IMR-90 (cell line): ENCODE measurements around the gene MAGI3. TPM values are rescaled to one million over a fixed set of nuclear protein-coding genes. Genes with fewer than 3 reads are reported as not detected.

Source experiments
- ATAC-seq: fragments of 200-7000 bp; cut with Tn5 transposase; 2 replicates; pipeline ENCODE4 v1.9.1; 2020; ENCODE audit warnings: low read depth, mild to moderate bottlenecking, moderate library complexity
- BruUV-seq: library from RNA; stranded (reverse); fragments of 400-500 nt; replicated peaks from 2 replicates; lab custom pipeline; 2021; lab: Mats Ljungman, UMichigan
- CTCF ChIA-PET: fragments of 300-600 bp; formaldehyde crosslinking; extraction: SDS; loops from one replicate; lab custom pipeline; 2021; ENCODE audit warnings: antibody characterized with exemption; lab: Yijun Ruan, JAX
- POLR2A ChIA-PET: fragments of 300-600 bp; sonication (Branson Sonifier 250); formaldehyde crosslinking; loops from one replicate; lab custom pipeline; 2022; ENCODE audit warnings: antibody characterized with exemption; ENCODE audit not compliant: unreplicated experiment; lab: Charles Lee
- DNase-seq: peaks from one replicate; pipeline ENCODE4 v3.0.0; 2013
- H2AFZ ChIP-seq: replicated peaks from 2 replicates; pipeline ENCODE3; 2013; ENCODE audit warnings: low read length, mild to moderate bottlenecking; ENCODE audit not compliant: poor library complexity
- H2AK5ac ChIP-seq: 2 replicates; pipeline ENCODE4 v1.6.1; 2013; ENCODE audit warnings: low read depth, low read length, inconsistent platforms
- H2AK9ac ChIP-seq: replicated peaks from 2 replicates; pipeline ENCODE3; 2013; ENCODE audit warnings: mild to moderate bottlenecking, low read depth, low read length, moderate library complexity; ENCODE audit not compliant: poor library complexity
- H2BK120ac ChIP-seq: 2 replicates; pipeline ENCODE4 v1.6.1; 2013; ENCODE audit warnings: low read depth, low read length, inconsistent platforms
- H2BK15ac ChIP-seq: 3 replicates; pipeline ENCODE4 v1.6.1; 2013; ENCODE audit warnings: low read depth, low read length, inconsistent platforms
- H2BK20ac ChIP-seq: 2 replicates; pipeline ENCODE4 v1.6.1; 2013; ENCODE audit warnings: low read depth, mild to moderate bottlenecking, inconsistent platforms, low read length, moderate library complexity
- H2BK5ac ChIP-seq: 2 replicates; pipeline ENCODE4 v1.6.1; 2013; ENCODE audit warnings: mild to moderate bottlenecking, low read depth, low read length, inconsistent platforms; ENCODE audit not compliant: poor library complexity, severe bottlenecking
- H3K14ac ChIP-seq: replicated peaks from 2 replicates; pipeline ENCODE4 v1.6.1; 2013; ENCODE audit warnings: low read depth, low read length, inconsistent platforms
- H3K18ac ChIP-seq: 2 replicates; pipeline ENCODE4 v1.6.1; 2013; ENCODE audit warnings: low read depth, low read length, control low read depth
- H3K23ac ChIP-seq: 2 replicates; pipeline ENCODE4 v1.6.1; 2013; ENCODE audit warnings: low read depth, low read length, inconsistent platforms
- H3K27ac ChIP-seq: 2 replicates; pipeline ENCODE4 v1.5.1; 2013; ENCODE audit warnings: mild to moderate bottlenecking, control low read depth, low read length; ENCODE audit not compliant: insufficient read depth
- H3K27me3 ChIP-seq: 2 replicates; pipeline ENCODE4 v1.6.1; 2013; ENCODE audit warnings: low read length; ENCODE audit not compliant: control insufficient read depth, insufficient read depth
- H3K36me3 ChIP-seq: 2 replicates; pipeline ENCODE4 v1.6.1; 2013; ENCODE audit warnings: low read length, mixed read lengths; ENCODE audit not compliant: control insufficient read depth, insufficient read depth
- H3K4ac ChIP-seq: 2 replicates; pipeline ENCODE4 v1.6.1; 2013; ENCODE audit warnings: low read depth, low read length, inconsistent platforms
- H3K4me1 ChIP-seq: 2 replicates; pipeline ENCODE4 v1.6.1; 2013; ENCODE audit warnings: low read length, mixed read lengths; ENCODE audit not compliant: control insufficient read depth, insufficient read depth
- H3K4me2 ChIP-seq: 2 replicates; pipeline ENCODE4 v1.6.1; 2013; ENCODE audit warnings: low read depth, mild to moderate bottlenecking, control low read depth, low read length, moderate library complexity
- H3K4me3 ChIP-seq: 2 replicates; pipeline ENCODE4 v1.5.1; 2013; ENCODE audit warnings: low read depth, mild to moderate bottlenecking, control low read depth, low read length, moderate library complexity; ENCODE audit not compliant: insufficient read depth
- H3K56ac ChIP-seq: 2 replicates; pipeline ENCODE4 v1.6.1; 2013; ENCODE audit warnings: low read length, inconsistent platforms; ENCODE audit not compliant: insufficient read depth; ENCODE audit errors: extremely low read depth
- H3K79me1 ChIP-seq, 2 experiments: 2 replicates each; pipeline ENCODE4 v1.6.1; 2013; ENCODE audit warnings: low read length in 2 of 2, inconsistent platforms in 1 of 2, low read depth in 1 of 2
- H3K9ac ChIP-seq: 2 replicates; pipeline ENCODE4 v1.6.1; 2013; ENCODE audit warnings: low read depth, low read length, control low read depth
- H3K9me1 ChIP-seq: 2 replicates; pipeline ENCODE4 v1.6.1; 2013; ENCODE audit warnings: low read length, inconsistent platforms; ENCODE audit not compliant: insufficient read depth
- H3K9me3 ChIP-seq: 2 replicates; pipeline ENCODE4 v1.6.1; 2013; ENCODE audit warnings: low read length; ENCODE audit not compliant: control insufficient read depth, insufficient read depth
- H4K20me1 ChIP-seq: 2 replicates; pipeline ENCODE4 v1.6.1; 2013; ENCODE audit warnings: low read length, inconsistent platforms; ENCODE audit not compliant: insufficient read depth
- H4K5ac ChIP-seq: 2 replicates; pipeline ENCODE4 v1.6.1; 2013; ENCODE audit warnings: mild to moderate bottlenecking, low read depth, low read length, control low read depth
- H4K8ac ChIP-seq, 2 experiments: 2 replicates each; pipeline ENCODE4 v1.6.1; 2013; ENCODE audit warnings: low read depth in 2 of 2, low read length in 2 of 2, control low read depth in 1 of 2, inconsistent platforms in 1 of 2
- H4K91ac ChIP-seq: 2 replicates; pipeline ENCODE4 v1.6.1; 2013; ENCODE audit warnings: low read depth, low read length, inconsistent platforms; ENCODE audit not compliant: insufficient read depth
- CHD1 ChIP-seq: IDR thresholded peaks from 2 replicates; pipeline ENCODE4 v1.6.1; 2012; ENCODE audit warnings: low read depth, low read length, improper control_type of control experiment
- CTCF ChIP-seq: conservative IDR thresholded peaks from 2 replicates; pipeline ENCODE4 v1.5.1; 2012; ENCODE audit warnings: mild to moderate bottlenecking, low read depth, low read length, improper control_type of control experiment
- RCOR1 ChIP-seq: IDR thresholded peaks from 2 replicates; pipeline ENCODE4 v1.6.1; 2012; ENCODE audit warnings: mild to moderate bottlenecking, low read length, improper control_type of control experiment; ENCODE audit not compliant: insufficient replicate concordance
- RFX5 ChIP-seq: IDR thresholded peaks from 2 replicates; pipeline ENCODE4 v1.8.0; 2012; ENCODE audit warnings: low read depth, mild to moderate bottlenecking, low read length, moderate library complexity
- SMC3 ChIP-seq: fragments of 150-350 bp; IDR thresholded peaks from 2 replicates; pipeline ENCODE4 v1.6.1; 2016; ENCODE audit warnings: low read depth, mild to moderate bottlenecking, antibody characterized with exemption, low read length, moderate library complexity
- WGBS, 2 experiments: methylation state at CpG; one replicate each; pipeline versions ENCODE4 v1.1.5 to v1.1.7; 2013; ENCODE audit warnings: missing lambda C conversion rate in 2 of 2; ENCODE audit not compliant: insufficient read length in 1 of 2; ENCODE audit errors: extremely low coverage in 2 of 2; 5-methylcytosine and 5-hydroxymethylcytosine counted together
- dilution Hi-C: fragments of 300-500 bp; cut with HindIII; formaldehyde crosslinking; loops from one replicate; pipeline ENCODE4 v1.14.3; 2018; ENCODE audit warnings: low sequenced_read_pairs; ENCODE audit not compliant: unreplicated experiment
- in situ Hi-C: fragments of 300-500 bp; cut with MboI; formaldehyde crosslinking; loops from 3 replicates; pipeline ENCODE4 v1.14.3; 2019; ENCODE audit warnings: low sequenced_read_pairs, inconsistent platforms, mixed read lengths
- intact Hi-C: fragments of 100-400 bp; cut with micrococcal nuclease; formaldehyde crosslinking; loops from 2 replicates; pipeline ENCODE4 v1.10.0; 2022
- polyA plus RNA-seq, 3 experiments: library from polyadenylated mRNA; depleted of rRNA; stranded (reverse); fragments of >200 nt; gene quantifications; 2 replicates each; pipeline ENCODE4 v1.2.3, GENCODE V29; 2012; ENCODE audit warnings: low replicate concordance in 1 of 3
- total RNA-seq: library from RNA; depleted of rRNA; stranded (reverse); fragments of >200 nt; gene quantifications from 2 replicates; pipeline ENCODE4 v1.2.3, GENCODE V29; 2012
- TF ChIP-seq, protein P1 (sequence below): fragments of 150-350 bp; IDR thresholded peaks from 2 replicates; pipeline ENCODE4 v1.6.1; 2016; ENCODE audit warnings: low read depth, mild to moderate bottlenecking, low read length, moderate library complexity, borderline replicate concordance

The MAGI3 gene
- total and polyA plus RNA-seq, 2 of the 4 experiments (the other 2 are of a cell fraction) = 2.5 to 8.8 TPM

DNA sequence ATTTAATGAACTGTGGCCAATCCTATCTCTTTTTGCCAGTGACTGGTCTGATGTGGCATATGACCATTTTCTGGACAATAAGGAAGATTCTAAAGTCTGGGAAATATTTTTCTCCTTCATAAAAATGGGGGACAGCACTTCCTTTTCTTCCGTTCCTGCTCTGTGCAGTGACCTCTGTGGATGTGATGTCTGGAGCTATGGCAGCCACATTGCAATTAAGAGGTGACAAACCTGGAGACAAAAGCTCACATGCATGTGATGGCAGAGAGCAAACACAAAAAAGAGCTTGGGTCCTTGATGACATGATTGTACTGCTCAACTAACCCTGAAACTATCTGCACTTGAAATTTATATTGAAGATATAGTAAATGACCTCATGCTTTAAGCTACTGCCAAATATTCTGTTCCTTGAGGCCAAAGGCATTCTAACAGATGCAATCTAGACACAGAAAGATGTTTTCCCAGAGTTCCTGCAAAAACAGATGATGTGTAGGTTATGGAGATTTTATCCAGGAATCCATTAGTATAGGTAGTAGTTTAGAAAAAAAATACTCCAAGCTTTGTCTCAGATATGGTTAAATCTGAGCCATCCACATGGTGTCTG lies 2.2 kb upstream of the MAGI3 start:
- CTCF ChIA-PET = interaction anchor here (0.7 to 1.2 kb wide), 2 partner anchors 248 to 272 kb away, joined by 4 read pairs; no protein-coding TSS in a partner anchor
- peaks cover 5% of the 10 kb centered on the region; the same call in 1 of the 2 replicates for H4K20me1 ChIP-seq
- no peak overlapping the region for H4K91ac ChIP-seq
- no peak overlapping the region for H2BK15ac ChIP-seq
- H3K9me3 ChIP-seq = peaks cover 2% of the 10 kb centered on the region; the same call in 1 of the 2 replicates
- no peak overlapping the region for H3K4me3 ChIP-seq
- H2AK5ac ChIP-seq = no peak overlapping the region
- no peak overlapping the region for H3K9ac ChIP-seq
- ATAC-seq = no peak
- no peak overlapping the region for H3K23ac ChIP-seq
- peak overlapping the region; percentile 98; the same call in 1 of the 2 replicates for H3K4me2 ChIP-seq
- H3K79me1 ChIP-seq = peaks cover 12 to 13% of the 10 kb centered on the region in 2 experiments
- no peak overlapping the region for H3K27ac ChIP-seq
- H2BK20ac ChIP-seq = no peak overlapping the region
- H4K5ac ChIP-seq = no peak overlapping the region
- DNase-seq = peak; percentile 21
- H3K27me3 ChIP-seq = no peaks in the 10 kb centered on the region
- dilution Hi-C loops (no loop called here), intact Hi-C loops (no loop called here), in situ Hi-C loops (loop anchor here (10.0 kb wide), 2 partner anchors 63 to 267 kb away; no protein-coding TSS in a partner anchor)
- H4K8ac ChIP-seq = no peak overlapping the region
- no peak overlapping the region for H2BK5ac ChIP-seq
- peaks cover 6% of the 10 kb centered on the region for H3K4me1 ChIP-seq
- TF ChIP-seq, protein P1, sequence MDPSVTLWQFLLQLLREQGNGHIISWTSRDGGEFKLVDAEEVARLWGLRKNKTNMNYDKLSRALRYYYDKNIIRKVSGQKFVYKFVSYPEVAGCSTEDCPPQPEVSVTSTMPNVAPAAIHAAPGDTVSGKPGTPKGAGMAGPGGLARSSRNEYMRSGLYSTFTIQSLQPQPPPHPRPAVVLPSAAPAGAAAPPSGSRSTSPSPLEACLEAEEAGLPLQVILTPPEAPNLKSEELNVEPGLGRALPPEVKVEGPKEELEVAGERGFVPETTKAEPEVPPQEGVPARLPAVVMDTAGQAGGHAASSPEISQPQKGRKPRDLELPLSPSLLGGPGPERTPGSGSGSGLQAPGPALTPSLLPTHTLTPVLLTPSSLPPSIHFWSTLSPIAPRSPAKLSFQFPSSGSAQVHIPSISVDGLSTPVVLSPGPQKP = no peak
- TF ChIP-seq RCOR1 (no peak), SMC3 (no peak), RFX5 (no peak), CTCF (no peak), CHD1 (no peak)
- no peak overlapping the region for H2AFZ ChIP-seq
- H3K56ac ChIP-seq = no peak overlapping the region
- WGBS, 2 experiments = no CpG with 5 or more reads among the region's 1 CpG
- no peak overlapping the region for H2BK120ac ChIP-seq
- no peaks in the 10 kb centered on the region for H3K9me1 ChIP-seq
- H3K36me3 ChIP-seq = no peaks in the 10 kb centered on the region
- no TSS peak for BruUV-seq
- H3K14ac ChIP-seq = no peak overlapping the region
- POLR2A ChIA-PET = interaction anchor here (0.6 to 0.8 kb wide), 2 partner anchors 108 to 424 kb away, joined by 3 to 4 read pairs; partner anchors contain the start of gene RSBN1
- H2AK9ac ChIP-seq = no peak overlapping the region
- no peak overlapping the region for H3K18ac ChIP-seq
- H3K4ac ChIP-seq = no peak overlapping the region
